SJCRH30 (cell line): ENCODE results near the gene BIVM. TPM values are rescaled to one million over a fixed set of nuclear protein-coding genes. Genes with fewer than 3 reads are reported as not detected.
A peak's percentile ranks its signal among the peaks of the same experiment; 100 is the strongest.

Experiments used
- DNase-seq, 2 experiments: peaks; one replicate each; pipeline ENCODE4 v3.0.0-alpha.2; 2015 to 2020
- H3K27ac ChIP-seq: fragments of 250-450 bp; sonication (Bioruptor Pico); 2 replicates; pipeline ENCODE4 v1.5.1; 2020; ENCODE audit warnings: mild to moderate bottlenecking, moderate library complexity
- H3K27me3 ChIP-seq: fragments of 250-450 bp; sonication (Bioruptor Pico); 2 replicates; pipeline ENCODE4 v1.5.1; 2020; ENCODE audit warnings: mild to moderate bottlenecking, moderate library complexity
- H3K36me3 ChIP-seq: fragments of 250-450 bp; sonication (Bioruptor Pico); 2 replicates; pipeline ENCODE4 v1.5.1; 2020; ENCODE audit warnings: mild to moderate bottlenecking, moderate library complexity
- H3K4me1 ChIP-seq: fragments of 250-450 bp; sonication (Bioruptor Pico); 2 replicates; pipeline ENCODE4 v1.5.1; 2020; ENCODE audit warnings: mild to moderate bottlenecking, moderate library complexity
- H3K4me3 ChIP-seq: fragments of 250-450 bp; sonication (Bioruptor Pico); 2 replicates; pipeline ENCODE4 v1.5.1; 2020; ENCODE audit warnings: mild to moderate bottlenecking, moderate library complexity
- H3K9me3 ChIP-seq: fragments of 250-450 bp; sonication (Bioruptor Pico); replicated peaks from 2 replicates; pipeline ENCODE4 v1.5.1; 2020; ENCODE audit warnings: mild to moderate bottlenecking, moderate library complexity
- total RNA-seq: library from RNA; depleted of rRNA; stranded (reverse); fragments of >200 nt; shearing (Covaris generic); gene quantifications from 2 replicates; pipeline ENCODE4 v1.2.3, GENCODE V29; 2014; rRNA removed

The BIVM gene
- total RNA-seq, result 10.6 and 12.5 TPM in 2 replicates

- 0 out of 2 replicates have a peak, but pooled peaks cover 2% of the 10 kb centered on the region for H3K4me1 ChIP-seq
- H3K9me3 ChIP-seq, result no peaks in the 10 kb centered on the region
- H3K27ac ChIP-seq, result peak within 1 kb of the TSS; percentile 68
- peak; percentile 90 to 91 for DNase-seq
- H3K36me3 ChIP-seq, result no peaks in the 10 kb centered on the region
- no peaks in the 10 kb centered on the region for H3K27me3 ChIP-seq
- peak within 1 kb of the TSS; percentile 91 for H3K4me3 ChIP-seq
Observed at GRCh38 chr13:102798581-102799425, at the start of gene BIVM, which contains the start of gene POGLUT2. BIVM (plus strand) TSS chr13:102799119; CDS start chr13:102807268, 8,149 bp downstream. POGLUT2 (minus strand) TSS chr13:102798976; CDS start chr13:102798670, 306 bp downstream.

GRCh38 chr13:102751886-102752285 is 47.0 kb upstream of the BIVM start:
- no peak for DNase-seq
- Histone ChIP-seq H3K36me3 (no peaks in the 10 kb centered on the region), H3K27ac (no peak overlapping the region), H3K4me1 (no peaks in the 10 kb centered on the region; the same call in 1 of the 2 replicates), H3K27me3 (no peaks in the 10 kb centered on the region), H3K9me3 (no peaks in the 10 kb centered on the region), H3K4me3 (no peak overlapping the region)

GRCh38 chr13:102757006-102757405 is 41.9 kb upstream of the BIVM start:
- no peak for DNase-seq

GRCh38 chr13:102758842-102759241 is 40.1 kb upstream of the BIVM start:
- no peak overlapping the region for H3K27ac ChIP-seq
- no peak for DNase-seq
- no peaks in the 10 kb centered on the region for H3K36me3 ChIP-seq
- H3K27me3 ChIP-seq, result no peaks in the 10 kb centered on the region
- H3K4me1 ChIP-seq, result no peaks in the 10 kb centered on the region; the same call in 1 of the 2 replicates
- H3K4me3 ChIP-seq, result no peak overlapping the region
- H3K9me3 ChIP-seq, result no peaks in the 10 kb centered on the region

More at GRCh38 chr13:102757006-102757405, 41.9 kb upstream of the BIVM start:
- Histone ChIP-seq H3K36me3 (no peaks in the 10 kb centered on the region), H3K27me3 (no peaks in the 10 kb centered on the region), H3K4me1 (no peaks in the 10 kb centered on the region; the same call in 1 of the 2 replicates), H3K27ac (no peak overlapping the region), H3K9me3 (no peaks in the 10 kb centered on the region), H3K4me3 (no peak overlapping the region)

GRCh38 chr13:102761071-102761470 is 37.8 kb upstream of the BIVM start:
- H3K36me3 ChIP-seq, result no peaks in the 10 kb centered on the region
- H3K4me3 ChIP-seq, result no peak overlapping the region
- DNase-seq, result no peak
- H3K27me3 ChIP-seq, result no peaks in the 10 kb centered on the region
- no peaks in the 10 kb centered on the region for H3K9me3 ChIP-seq
- H3K27ac ChIP-seq, result no peak overlapping the region
- H3K4me1 ChIP-seq, result no peaks in the 10 kb centered on the region; the same call in 1 of the 2 replicates

- Histone ChIP-seq H3K4me1 (no peaks in the 10 kb centered on the region), H3K9me3 (no peaks in the 10 kb centered on the region), H3K27me3 (no peaks in the 10 kb centered on the region), H3K27ac (no peak overlapping the region), H3K36me3 (no peaks in the 10 kb centered on the region; the same call in 1 of the 2 replicates), H3K4me3 (no peak overlapping the region)
- no peak for DNase-seq
Observed at GRCh38 chr13:102763741-102764140, 35.2 kb upstream of the BIVM start.

- Histone ChIP-seq H3K27me3 (no peaks in the 10 kb centered on the region), H3K4me1 (peaks cover under 1% of the 10 kb centered on the region), H3K9me3 (no peaks in the 10 kb centered on the region; the same call in 1 of the 2 replicates), H3K27ac (no peak overlapping the region), H3K4me3 (no peak overlapping the region), H3K36me3 (no peaks in the 10 kb centered on the region; the same call in 1 of the 2 replicates)
- DNase-seq, result no peak
Observed at GRCh38 chr13:102768909-102769308, 30.0 kb upstream of the BIVM start.

GRCh38 chr13:102769679-102770078 is 29.2 kb upstream of the BIVM start:
- Histone ChIP-seq H3K36me3 (no peaks in the 10 kb centered on the region; the same call in 1 of the 2 replicates), H3K9me3 (no peaks in the 10 kb centered on the region; the same call in 1 of the 2 replicates), H3K27ac (no peak overlapping the region), H3K4me3 (no peak overlapping the region), H3K4me1 (peaks cover 8% of the 10 kb centered on the region), H3K27me3 (no peaks in the 10 kb centered on the region)
- DNase-seq, result no peak

GRCh38 chr13:102770435-102770834 is 28.5 kb upstream of the BIVM start:
- H3K27ac ChIP-seq, result no peak overlapping the region
- H3K9me3 ChIP-seq, result no peaks in the 10 kb centered on the region; the same call in 1 of the 2 replicates
- H3K4me3 ChIP-seq, result no peak overlapping the region
- DNase-seq, result no peak
- H3K36me3 ChIP-seq, result no peaks in the 10 kb centered on the region; the same call in 1 of the 2 replicates
- no peaks in the 10 kb centered on the region for H3K27me3 ChIP-seq
- peaks cover 14% of the 10 kb centered on the region for H3K4me1 ChIP-seq

- no peak for DNase-seq
- H3K27me3 ChIP-seq, result no peaks in the 10 kb centered on the region
- H3K9me3 ChIP-seq, result no peaks in the 10 kb centered on the region; the same call in 1 of the 2 replicates
- H3K36me3 ChIP-seq, result no peaks in the 10 kb centered on the region; the same call in 1 of the 2 replicates
- H3K4me3 ChIP-seq, result no peak overlapping the region
- no peak overlapping the region for H3K27ac ChIP-seq
- H3K4me1 ChIP-seq, result peaks cover 14% of the 10 kb centered on the region
Observed at GRCh38 chr13:102771298-102772041, 27.4 kb upstream of the BIVM start.

- no peaks in the 10 kb centered on the region; the same call in 1 of the 2 replicates for H3K9me3 ChIP-seq
- H3K27me3 ChIP-seq, result no peaks in the 10 kb centered on the region
- no peak overlapping the region for H3K27ac ChIP-seq
- no peaks in the 10 kb centered on the region; the same call in 1 of the 2 replicates for H3K36me3 ChIP-seq
- H3K4me3 ChIP-seq, result no peak overlapping the region
- H3K4me1 ChIP-seq, result peaks cover 14% of the 10 kb centered on the region
- DNase-seq, result no peak
Observed at GRCh38 chr13:102772042-102772425, 26.9 kb upstream of the BIVM start.

- Histone ChIP-seq H3K27ac (peak within 1 kb of the TSS; percentile 71), H3K4me1 (peaks cover 14% of the 10 kb centered on the region), H3K27me3 (no peaks in the 10 kb centered on the region), H3K4me3 (peak within 1 kb of the TSS; percentile 65), H3K9me3 (no peaks in the 10 kb centered on the region; the same call in 1 of the 2 replicates), H3K36me3 (no peaks in the 10 kb centered on the region)
- peak; percentile 66 to 72 for DNase-seq
Observed at GRCh38 chr13:102773441-102774213, 25.3 kb upstream of the BIVM start, which contains the start of gene TEX30. TEX30 (minus strand) TSS chr13:102773786; CDS start chr13:102770026, 3,760 bp downstream.

- Histone ChIP-seq H3K27me3 (no peaks in the 10 kb centered on the region), H3K9me3 (no peaks in the 10 kb centered on the region; the same call in 1 of the 2 replicates), H3K4me1 (peaks cover 14% of the 10 kb centered on the region), H3K4me3 (peak overlapping the region; percentile 65; the same call in 1 of the 2 replicates), H3K36me3 (no peaks in the 10 kb centered on the region), H3K27ac (peak overlapping the region; percentile 71)
- DNase-seq, result no peak
Observed at GRCh38 chr13:102774214-102774568, 24.7 kb upstream of the BIVM start.
